CD4-positive, alpha-beta T cell treated with Interleukin-17A for 1 hour (primary cell): ENCODE data around the gene MBD3L2.
A peak's percentile ranks its signal among the peaks of the same experiment; 100 is the strongest.
"Not testable (repeated sequence)": the region's sequence is repeated elsewhere in the genome, so short reads cannot be mapped to it uniquely, and the experiment has no call there.

Source experiments
- DNase-seq: peaks from one replicate; pipeline ENCODE4 v3.0.0-alpha.2; 2020

The MBD3L2 gene

GRCh38 chr19:7063339-7063738 is 14.2 kb downstream of the MBD3L2 start:
- no peak for DNase-seq

GRCh38 chr19:7063764-7064418 is 14.8 kb downstream of the MBD3L2 start:
- DNase-seq = no peak

- not testable (repeated sequence) for DNase-seq
Measured at GRCh38 chr19:7067122-7067521, 18.0 kb downstream of the MBD3L2 start.

GRCh38 chr19:7067716-7068115 is 18.6 kb downstream of the MBD3L2 start:
- DNase-seq = no peak

- DNase-seq = no peak
Measured at GRCh38 chr19:7068599-7068998, 19.5 kb downstream of the MBD3L2 start.

- DNase-seq = peak; percentile 99
Measured at GRCh38 chr19:7069042-7069903, 20.2 kb downstream of the MBD3L2 start, which contains the start of gene ZNF557. ZNF557 (plus strand) TSS chr19:7069703; CDS start chr19:7075075, 5,372 bp downstream.

GRCh38 chr19:7069904-7070226 is 20.7 kb downstream of the MBD3L2 start:
- no peak for DNase-seq

- DNase-seq = no peak
Measured at GRCh38 chr19:7072541-7072940, 23.4 kb downstream of the MBD3L2 start.

- no peak for DNase-seq
Measured at GRCh38 chr19:7074705-7075282, 25.7 kb downstream of the MBD3L2 start.

- no peak for DNase-seq
Measured at GRCh38 chr19:7076151-7076550, 27.0 kb downstream of the MBD3L2 start.

- DNase-seq = no peak
Measured at GRCh38 chr19:7078008-7078407, 28.9 kb downstream of the MBD3L2 start.

- no peak for DNase-seq
Measured at GRCh38 chr19:7083076-7083956, 34.2 kb downstream of the MBD3L2 start.

- no peak for DNase-seq
Measured at GRCh38 chr19:7088999-7089398, 39.9 kb downstream of the MBD3L2 start.

GRCh38 chr19:7098096-7098495 is 49.0 kb downstream of the MBD3L2 start:
- DNase-seq = no peak

- peak; percentile 91 for DNase-seq
Measured at GRCh38 chr19:7098701-7099596, 49.8 kb downstream of the MBD3L2 start.

- no peak for DNase-seq
Measured at GRCh38 chr19:7099597-7099921, 50.4 kb downstream of the MBD3L2 start.
